ENCODE measurements around the gene PA2G4. TPM values are rescaled to one million over a fixed set of nuclear protein-coding genes. Genes with fewer than 3 reads are reported as not detected.

PA2G4 gene
- total and polyA plus RNA-seq, 2 of the 4 experiments (the other 2 are of a cell fraction), result 158 to 198 TPM

DNA sequence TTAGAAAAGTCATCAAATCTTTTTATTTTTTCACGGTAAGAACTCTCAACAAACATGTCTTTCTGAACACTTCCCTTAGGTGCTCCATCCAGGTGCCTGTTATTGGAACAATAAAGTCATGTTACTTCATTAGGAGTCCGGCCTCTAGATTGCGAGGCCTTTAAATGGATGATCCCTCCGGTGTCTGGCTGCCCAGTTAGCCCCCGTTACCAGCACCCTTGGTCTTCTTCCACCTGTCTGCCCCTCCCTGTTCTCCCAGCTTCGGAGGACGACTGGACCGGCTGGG lies 593 bp upstream of the PA2G4 start:
- Histone ChIP-seq H2BK120ac (ENCODE audit: low read depth, low read length) (0 out of 2 replicates have a peak overlapping the region, but pooled peaks have one; percentile 9), H3K27me3 (ENCODE audit: control insufficient read depth, insufficient read depth, low read length) (no peaks in the 10 kb centered on the region; the same call in 1 of the 2 replicates), H2BK5ac (ENCODE audit: low read depth, low read length, poor library complexity, severe bottlenecking) (peak overlapping the region; percentile 37), H2AK9ac (replicated peaks; ENCODE audit: low read depth, low read length, poor library complexity) (peak overlapping the region; percentile 62), H4K91ac (ENCODE audit: insufficient read depth, low read depth, low read length) (0 out of 2 replicates have a peak overlapping the region, but pooled peaks have one; percentile 20), H3K27ac (ENCODE audit: insufficient read depth, low read length) (peak overlapping the region; percentile 48), H4K8ac (ENCODE audit: low read depth in 2 of 2, low read length in 2 of 2) (peak overlapping the region; percentile 4 to 69; a peak in 2 of 4 replicates), H3K4me1 (ENCODE audit: control insufficient read depth, insufficient read depth, low read length) (peaks cover 5% of the 10 kb centered on the region; the same call in 1 of the 2 replicates), H2AFZ (replicated peaks; ENCODE audit: low read length, poor library complexity) (peak overlapping the region; percentile 95), H2BK15ac (ENCODE audit: low read depth, low read length) (no peak overlapping the region), H3K79me1 (ENCODE audit: low read depth in 1 of 2, low read length in 2 of 2) (peaks cover 15 to 24% of the 10 kb centered on the region in 2 experiments; a peak in 3 of 4 replicates), H3K4ac (ENCODE audit: low read depth, low read length) (peak overlapping the region; percentile 49; the same call in 1 of the 2 replicates), H3K36me3 (ENCODE audit: control insufficient read depth, insufficient read depth, low read length) (peaks cover 12% of the 10 kb centered on the region), H3K4me2 (ENCODE audit: low read depth, low read length) (peak overlapping the region; percentile 79), H2AK5ac (ENCODE audit: low read depth, low read length) (peak overlapping the region; percentile 14), H3K56ac (ENCODE audit: extremely low read depth, insufficient read depth, low read length) (peak overlapping the region; percentile 66), H3K4me3 (ENCODE audit: insufficient read depth, low read depth, low read length) (peak overlapping the region; percentile 78), H4K5ac (ENCODE audit: low read depth, low read length) (peak overlapping the region; percentile 36), H3K14ac (replicated peaks; ENCODE audit: low read depth, low read length) (peak overlapping the region; percentile 73; the same call in 1 of the 2 replicates), H3K18ac (ENCODE audit: low read depth, low read length) (no peak overlapping the region), H3K9me1 (ENCODE audit: insufficient read depth, low read length) (0 out of 2 replicates have a peak, but pooled peaks cover 2% of the 10 kb centered on the region), H2BK20ac (ENCODE audit: low read depth, low read length) (no peak overlapping the region), H3K9ac (ENCODE audit: low read depth, low read length) (peak overlapping the region; percentile 77), H3K23ac (ENCODE audit: low read depth, low read length) (peak overlapping the region; percentile 52), H4K20me1 (ENCODE audit: insufficient read depth, low read length) (peaks cover 12% of the 10 kb centered on the region), H3K9me3 (ENCODE audit: control insufficient read depth, insufficient read depth, low read length) (no peaks in the 10 kb centered on the region)
- CTCF ChIA-PET, result interaction anchor here (1.0 to 1.7 kb wide), 3 partner anchors 18 to 56 kb away, joined by 3 to 5 read pairs (median 3); no protein-coding TSS in a partner anchor
- no TSS peak for BruUV-seq (replicated peaks)
- TF ChIP-seq RAD21 (IDR thresholded peaks at IDR 0.05; ENCODE audit: low read length), result no peak
- TF ChIP-seq MAFK (IDR thresholded peaks at IDR 0.05; ENCODE audit: low read depth, low read length), result no peak
- no peak for TF ChIP-seq BHLHE40 (IDR thresholded peaks at IDR 0.05; ENCODE audit: low read depth, low read length)
- TF ChIP-seq RFX5 (IDR thresholded peaks at IDR 0.05; ENCODE audit: low read depth, low read length), result no peak
- no peak for TF ChIP-seq POLR2A (IDR thresholded peaks at IDR 0.05; ENCODE audit: low read depth, low read length)
- TF ChIP-seq NFE2L2 (IDR thresholded peaks at IDR 0.05; ENCODE audit: low read depth, low read length), result no peak
- TF ChIP-seq MXI1 (IDR thresholded peaks at IDR 0.05; ENCODE audit: borderline replicate concordance, low read depth, low read length), result no peak
- no peak for TF ChIP-seq RCOR1 (IDR thresholded peaks at IDR 0.05; ENCODE audit: insufficient replicate concordance, low read length)
- TF ChIP-seq CEBPB (IDR thresholded peaks at IDR 0.05; ENCODE audit: low read depth, low read length), result no peak
- TF ChIP-seq FOS (IDR thresholded peaks at IDR 0.05; ENCODE audit: low read depth, low read length), result no peak
- ATAC-seq (ENCODE audit: low read depth) (no peak; the same call in 1 of the 2 replicates), DNase-seq (no peak)
- dilution Hi-C loops (cut with HindIII; ENCODE audit: low sequenced_read_pairs, unreplicated experiment), result no loop called here
- intact Hi-C loops (cut with micrococcal nuclease), result loop anchor here (1.0 to 10.0 kb wide), 3 partner anchors 24 to 109 kb away; partner anchors contain the start of gene SUOX
- POLR2A ChIA-PET (ENCODE audit: unreplicated experiment), result interaction anchor here (0.6 to 1.6 kb wide), 4 partner anchors 13 to 351 kb away, joined by 4 to 14 read pairs (median 4); partner anchors contain the start of gene RPL41
- WGBS, 2 experiments (ENCODE audit: extremely low coverage in 2 of 2, insufficient read length in 1 of 2), result 0% methylated on average over 1 of the region's 8 CpGs; no CpG with 5 or more reads in 1 of the 2 experiments
- in situ Hi-C loops (cut with MboI; ENCODE audit: low sequenced_read_pairs), result no loop called here
